ENCODE data around the gene GNG13. TPM values are rescaled to one million over a fixed set of nuclear protein-coding genes. Genes with fewer than 3 reads are reported as not detected.

Gene GNG13
- total RNA-seq, 1 donor from 2014 or later, result not detected

GRCh38 chr16:804193-805048 is 3.9 kb upstream of the GNG13 start:
- Mint-ChIP-seq H3K4me1 (peaks cover 4% of the 10 kb centered on the region), H3K27me3 (ENCODE audit: low read depth) (peaks cover 66% of the 10 kb centered on the region), H3K36me3 (no peaks in the 10 kb centered on the region), H3K9me3 (no peaks in the 10 kb centered on the region), H3K4me3 (no peak overlapping the region), H3K27ac (no peak overlapping the region)
- no peak for DNase-seq (ENCODE audit: low spot score in 2 of 2, unreplicated experiment in 2 of 2)
- no peak for TF ChIP-seq CTCF (IDR thresholded peaks at IDR 0.05; ENCODE audit: unreplicated experiment)

- peaks cover 68% of the 10 kb centered on the region for H3K27me3 Mint-ChIP-seq (ENCODE audit: low read depth)
Observed at GRCh38 chr16:803754-804080, 3.2 kb upstream of the GNG13 start.

GRCh38 chr16:802914-803753 is 2.6 kb upstream of the GNG13 start:
- H3K9me3 Mint-ChIP-seq, result no peaks in the 10 kb centered on the region
- no peak overlapping the region for H3K4me3 Mint-ChIP-seq

More at GRCh38 chr16:803754-804080, 3.2 kb upstream of the GNG13 start:
- TF ChIP-seq CTCF (IDR thresholded peaks at IDR 0.05; ENCODE audit: unreplicated experiment), result no peak
- Mint-ChIP-seq H3K27ac (no peak overlapping the region), H3K9me3 (no peaks in the 10 kb centered on the region), H3K36me3 (no peaks in the 10 kb centered on the region), H3K4me3 (no peak overlapping the region), H3K4me1 (peaks cover 4% of the 10 kb centered on the region)
- no peak for DNase-seq (ENCODE audit: low spot score in 2 of 2, unreplicated experiment in 2 of 2)

DNA sequence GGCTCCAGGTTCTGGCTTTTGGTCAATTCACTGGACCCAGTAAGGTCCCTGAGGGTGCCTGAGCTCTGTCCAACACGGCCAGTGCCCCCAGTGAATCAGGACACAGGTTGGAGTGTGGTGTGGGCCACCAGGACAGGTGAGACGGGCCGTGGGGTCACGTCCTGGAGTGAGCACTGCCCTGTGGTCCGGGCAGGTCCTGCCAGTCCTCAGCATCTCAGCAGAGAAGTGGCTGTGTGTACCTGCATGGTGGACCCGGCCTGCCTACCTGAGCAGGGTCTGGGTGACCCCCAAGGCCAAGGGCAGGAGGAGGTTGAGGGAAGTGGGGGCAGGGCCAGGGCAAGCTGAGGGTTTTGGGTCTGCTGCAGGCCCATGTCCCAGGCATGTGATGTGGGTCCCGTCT is 1.9 kb upstream of the GNG13 start:
- Mint-ChIP-seq H3K27me3 (ENCODE audit: low read depth) (peaks cover 72% of the 10 kb centered on the region), H3K36me3 (peaks cover 5% of the 10 kb centered on the region), H3K4me1 (no peaks in the 10 kb centered on the region), H3K9me3 (no peaks in the 10 kb centered on the region), H3K27ac (no peak overlapping the region), H3K4me3 (no peak overlapping the region)
- DNase-seq (ENCODE audit: low spot score in 2 of 2, unreplicated experiment in 2 of 2), result no peak
- no peak for TF ChIP-seq CTCF (IDR thresholded peaks at IDR 0.05; ENCODE audit: unreplicated experiment)

More at GRCh38 chr16:802914-803753, 2.6 kb upstream of the GNG13 start:
- H3K27ac Mint-ChIP-seq, result no peak overlapping the region
- H3K27me3 Mint-ChIP-seq (ENCODE audit: low read depth), result peaks cover 69% of the 10 kb centered on the region
- peaks cover 4% of the 10 kb centered on the region for H3K4me1 Mint-ChIP-seq
- peaks cover 2% of the 10 kb centered on the region for H3K36me3 Mint-ChIP-seq
- no peak for DNase-seq (ENCODE audit: low spot score in 2 of 2, unreplicated experiment in 2 of 2)
- no peak for TF ChIP-seq CTCF (IDR thresholded peaks at IDR 0.05; ENCODE audit: unreplicated experiment)

GRCh38 chr16:801584-802363 is 1.2 kb upstream of the GNG13 start:
- Mint-ChIP-seq H3K36me3 (peaks cover 7% of the 10 kb centered on the region), H3K4me1 (no peaks in the 10 kb centered on the region), H3K4me3 (no peak overlapping the region), H3K9me3 (no peaks in the 10 kb centered on the region), H3K27ac (no peak overlapping the region), H3K27me3 (ENCODE audit: low read depth) (peaks cover 72% of the 10 kb centered on the region)
- no peak for TF ChIP-seq CTCF (IDR thresholded peaks at IDR 0.05; ENCODE audit: unreplicated experiment)
- no peak for DNase-seq (ENCODE audit: low spot score in 2 of 2, unreplicated experiment in 2 of 2)

All from mesothelial cell of epicardium (in vitro differentiated cells).